Endothelial cell of umbilical vein (primary cell): ENCODE measurements around the gene TIMM10B. TPM values are rescaled to one million over a fixed set of nuclear protein-coding genes. Genes with fewer than 3 reads are reported as not detected.

Experiments
- BruUV-seq: library from RNA; stranded (reverse); fragments of 400-500 nt; replicated peaks from 2 replicates; lab custom pipeline; 2021; lab: Mats Ljungman, UMichigan
- CTCF ChIA-PET: fragments of 300-600, 350-600 bp; sonication (Branson Sonifier 250); formaldehyde crosslinking; loops from one replicate; lab custom pipeline; 2021; ENCODE audit warnings: antibody characterized with exemption, inconsistent platforms; lab: Charles Lee
- POLR2A ChIA-PET: fragments of 300-600, 350-600 bp; sonication (Branson Sonifier 250); formaldehyde crosslinking; loops from one replicate; lab custom pipeline; 2021; ENCODE audit warnings: antibody characterized with exemption, inconsistent platforms; lab: Charles Lee
- DNase-seq: peaks from one replicate; pipeline ENCODE4 v3.0.0-alpha.2; 2011; ENCODE audit warnings: low read depth, low spot score
- FAIRE-seq: peaks from 2 replicates; lab custom pipeline; 2011; peaks lifted over from hg19 to GRCh38; lab: Jason Lieb, UNC
- H2AFZ ChIP-seq: 2 replicates; pipeline ENCODE4 v1.6.0; 2012; ENCODE audit warnings: low read depth, low read length, control low read depth, inconsistent platforms
- H3K27ac ChIP-seq: 2 replicates; pipeline ENCODE4 v1.5.1; 2011; ENCODE audit warnings: low read depth, mild to moderate bottlenecking, control low read depth, low read length, moderate library complexity; ENCODE audit not compliant: insufficient read depth
- H3K27me3 ChIP-seq, 2 experiments: 2 replicates each; pipeline versions ENCODE4 v1.6.0 to v1.6.1; 2011; ENCODE audit warnings: low read length in 2 of 2, mixed read lengths in 1 of 2; ENCODE audit not compliant: control insufficient read depth in 2 of 2, insufficient read depth in 2 of 2
- H3K36me3 ChIP-seq, 2 experiments: 2 replicates in 1 of 2; 3 replicates in 1 of 2; pipeline ENCODE4 v1.5.1; 2011; ENCODE audit warnings: low read length in 2 of 2, mild to moderate bottlenecking in 1 of 2, moderate library complexity in 1 of 2; ENCODE audit not compliant: control insufficient read depth in 2 of 2, insufficient read depth in 2 of 2; ENCODE audit errors: extremely low read depth in 1 of 2
- H3K4me1 ChIP-seq: 3 replicates; pipeline ENCODE4 v1.5.1; 2011; ENCODE audit warnings: mild to moderate bottlenecking, low read length; ENCODE audit not compliant: control insufficient read depth, insufficient read depth; ENCODE audit errors: extremely low read depth
- H3K4me2 ChIP-seq: 2 replicates; pipeline ENCODE4 v1.6.1; 2011; ENCODE audit warnings: low read length, control low read depth, mixed read lengths; ENCODE audit not compliant: insufficient read depth
- H3K4me3 ChIP-seq, 3 experiments: fragments of 200-600 bp in 1 of 3; sonication (generic), shearing (Covaris generic) in 1 of 3; replicated peaks in 1 of 3; 2 replicates each; pipeline ENCODE4 v1.5.1; 2011 to 2016; ENCODE audit warnings: control low read depth in 3 of 3, low read length in 3 of 3, mild to moderate bottlenecking in 2 of 3, inconsistent platforms in 1 of 3, low read depth in 1 of 3, moderate library complexity in 1 of 3; ENCODE audit not compliant: insufficient read depth in 1 of 3
- H3K79me2 ChIP-seq: 2 replicates; pipeline ENCODE4 v1.6.0; 2012; ENCODE audit warnings: low read length, inconsistent platforms; ENCODE audit not compliant: control insufficient read depth, insufficient read depth
- H3K9ac ChIP-seq: replicated peaks from 2 replicates; pipeline ENCODE3; 2011; ENCODE audit warnings: low read length, control low read depth; ENCODE audit not compliant: insufficient read depth; ENCODE audit errors: extremely low read depth
- H3K9me1 ChIP-seq: replicated peaks from 3 replicates; pipeline ENCODE4 v1.6.0; 2011; ENCODE audit warnings: mild to moderate bottlenecking, low read length; ENCODE audit not compliant: control insufficient read depth, insufficient read depth; ENCODE audit errors: extremely low read depth
- H3K9me3 ChIP-seq: replicated peaks from 2 replicates; pipeline ENCODE4 v1.5.1; 2012; ENCODE audit warnings: low read length, inconsistent platforms; ENCODE audit not compliant: control insufficient read depth, insufficient read depth
- H4K20me1 ChIP-seq: replicated peaks from 2 replicates; pipeline ENCODE3; 2011; ENCODE audit warnings: mild to moderate bottlenecking, low read length; ENCODE audit not compliant: control insufficient read depth, insufficient read depth; ENCODE audit errors: extremely low read depth
- EZH2 ChIP-seq: IDR thresholded peaks from 2 replicates; pipeline ENCODE4 v1.6.1; 2012; ENCODE audit warnings: borderline replicate concordance, low read depth, mild to moderate bottlenecking, moderate library complexity, low read length, inconsistent platforms; ENCODE audit not compliant: severe bottlenecking
- FOS ChIP-seq: IDR thresholded peaks from 2 replicates; pipeline ENCODE4 v1.6.1; 2011; ENCODE audit warnings: mild to moderate bottlenecking, low read length, moderate library complexity, borderline replicate concordance; ENCODE audit not compliant: insufficient read depth
- GATA2 ChIP-seq: IDR thresholded peaks from 2 replicates; pipeline ENCODE4 v1.7.0; 2011; ENCODE audit warnings: low read depth, mild to moderate bottlenecking, moderate library complexity, mixed read lengths, low read length; ENCODE audit not compliant: insufficient read length, insufficient read depth
- JUN ChIP-seq: IDR thresholded peaks from 2 replicates; pipeline ENCODE4 v1.6.1; 2011; ENCODE audit warnings: borderline replicate concordance, low read depth; ENCODE audit not compliant: insufficient read length, insufficient read depth
- MAX ChIP-seq: IDR thresholded peaks from 2 replicates; pipeline ENCODE4 v1.6.1; 2011; ENCODE audit not compliant: insufficient read depth, insufficient read length
- MYC ChIP-seq: IDR thresholded peaks from one replicate; pipeline ENCODE4 v1.6.1; 2011; ENCODE audit warnings: mild to moderate bottlenecking, low read depth, low read length
- POLR2A ChIP-seq: IDR thresholded peaks from 2 replicates; pipeline ENCODE4 v1.6.1; 2012; ENCODE audit warnings: low read depth, mild to moderate bottlenecking, control low read depth, low read length
- POLR2AphosphoS5 ChIP-seq: IDR thresholded peaks from 2 replicates; pipeline ENCODE4 v1.6.1; 2012; ENCODE audit warnings: low read depth, mild to moderate bottlenecking, control low read depth, low read length, moderate library complexity; ENCODE audit not compliant: insufficient read depth
- dilution Hi-C: fragments of 300-500 bp; cut with MboI; formaldehyde crosslinking; loops from one replicate; pipeline ENCODE4 v1.15.0; 2019; ENCODE audit warnings: low sequenced_read_pairs; ENCODE audit not compliant: extremely low pct_ligation_motif_present
- intact Hi-C: fragments of 100-400 bp; cut with micrococcal nuclease; formaldehyde crosslinking; loops from one replicate; pipeline ENCODE4 v1.10.0; 2022
- polyA plus RNA-seq, 4 experiments: library from polyadenylated mRNA; depleted of rRNA in 3 of 4; stranded (reverse) in 3 of 4; unstranded in 1 of 4; fragments of >200 nt; gene quantifications; 2 replicates each; pipeline versions ENCODE4 v1.2.1 to v1.2.3, GENCODE V29; 2011 to 2012; ENCODE audit warnings: missing spikeins in 1 of 4
- total RNA-seq: library from RNA; stranded (reverse); gene quantifications from 2 replicates; pipeline ENCODE4 v1.2.3, GENCODE V29; 2021
- TF ChIP-seq, protein P1 (sequence below), 2 donors: IDR thresholded peaks; 1 replicate in 1 of 2; 2 replicates in 1 of 2; pipeline ENCODE4 v1.5.1; 2011; ENCODE audit warnings: low read length in 2 of 2, mild to moderate bottlenecking in 2 of 2, moderate library complexity in 2 of 2, control low read depth in 1 of 2, inconsistent platforms in 1 of 2, low read depth in 1 of 2; ENCODE audit not compliant: insufficient read depth in 1 of 2; ENCODE audit errors: extremely low read depth in 1 of 2

TIMM10B gene
- total and polyA plus RNA-seq, 2 donors (not counting 3 experiments of a cell fraction or from before 2014, with no cell fraction given): 31.3 to 36.5 TPM

GRCh38 chr11:6482441-6482840 lies 1.1 kb downstream of the TIMM10B start:
- Histone ChIP-seq H3K9ac (peak overlapping the region; percentile 70), H3K27me3 (no peaks in the 10 kb centered on the region), H3K27ac (peak overlapping the region; percentile 72), H4K20me1 (no peaks in the 10 kb centered on the region), H3K79me2 (peaks cover 36% of the 10 kb centered on the region), H3K36me3 (peaks cover 6 to 16% of the 10 kb centered on the region in 2 experiments), H3K9me3 (no peaks in the 10 kb centered on the region), H3K4me3 (peak overlapping the region in 2 of 3 experiments; percentile 57 to 65), H2AFZ (no peak overlapping the region), H3K4me2 (peak overlapping the region; percentile 77), H3K9me1 (no peaks in the 10 kb centered on the region), H3K4me1 (peaks cover 18% of the 10 kb centered on the region)
- intact Hi-C loops: no loop called here
- FAIRE-seq: no peak
- POLR2A ChIA-PET: interaction anchor here (1.5 to 1.6 kb wide), 2 partner anchors 10 to 13 kb away, joined by 4 to 8 read pairs; no protein-coding TSS in a partner anchor
- no peak for DNase-seq
- BruUV-seq: no TSS peak
- dilution Hi-C loops: no loop called here
- TF ChIP-seq MAX (no peak), POLR2A (no peak), MYC (no peak), FOS (no peak), POLR2AphosphoS5 (no peak), JUN (no peak), GATA2 (no peak), EZH2 (no peak)
- TF ChIP-seq, protein P1, sequence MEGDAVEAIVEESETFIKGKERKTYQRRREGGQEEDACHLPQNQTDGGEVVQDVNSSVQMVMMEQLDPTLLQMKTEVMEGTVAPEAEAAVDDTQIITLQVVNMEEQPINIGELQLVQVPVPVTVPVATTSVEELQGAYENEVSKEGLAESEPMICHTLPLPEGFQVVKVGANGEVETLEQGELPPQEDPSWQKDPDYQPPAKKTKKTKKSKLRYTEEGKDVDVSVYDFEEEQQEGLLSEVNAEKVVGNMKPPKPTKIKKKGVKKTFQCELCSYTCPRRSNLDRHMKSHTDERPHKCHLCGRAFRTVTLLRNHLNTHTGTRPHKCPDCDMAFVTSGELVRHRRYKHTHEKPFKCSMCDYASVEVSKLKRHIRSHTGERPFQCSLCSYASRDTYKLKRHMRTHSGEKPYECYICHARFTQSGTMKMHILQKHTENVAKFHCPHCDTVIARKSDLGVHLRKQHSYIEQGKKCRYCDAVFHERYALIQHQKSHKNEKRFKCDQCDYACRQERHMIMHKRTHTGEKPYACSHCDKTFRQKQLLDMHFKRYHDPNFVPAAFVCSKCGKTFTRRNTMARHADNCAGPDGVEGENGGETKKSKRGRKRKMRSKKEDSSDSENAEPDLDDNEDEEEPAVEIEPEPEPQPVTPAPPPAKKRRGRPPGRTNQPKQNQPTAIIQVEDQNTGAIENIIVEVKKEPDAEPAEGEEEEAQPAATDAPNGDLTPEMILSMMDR (IDR thresholded peaks at IDR 0.05; ENCODE audit: extremely low read depth in 1 of 2, insufficient read depth in 1 of 2, low read depth in 1 of 2, low read length in 2 of 2): no peak
- CTCF ChIA-PET: interaction anchor here (0.9 to 2.6 kb wide), 4 partner anchors 49 to 201 kb away, joined by 3 to 28 read pairs (median 9); partner anchors contain the start of genes MRPL17 and SMPD1
